DND-41 (cell line): Measurements from ENCODE around the gene ST6GAL2.
A peak's percentile ranks its signal among the peaks of the same experiment; 100 is the strongest.

ENCODE experiments used
- ATAC-seq: fragments of 200-7000 bp; cut with Tn5 transposase; 3 replicates; pipeline ENCODE4 v1.9.1; 2021; ENCODE audit warnings: low read depth; ENCODE audit not compliant: insufficient read depth
- DNase-seq: peaks from one replicate; pipeline ENCODE4 v3.0.0-alpha.2; 2020
- H2AFZ ChIP-seq: 2 replicates; pipeline ENCODE4 v1.6.0; 2012; ENCODE audit warnings: low read depth, low read length
- H3K27ac ChIP-seq: 2 replicates; pipeline ENCODE4 v1.5.1; 2012; ENCODE audit warnings: low read length, inconsistent platforms
- H3K27me3 ChIP-seq: fragments of 200-600 bp; sonication (generic); 2 replicates; pipeline ENCODE4 v1.6.0; 2012; ENCODE audit warnings: low read length, mild to moderate bottlenecking, inconsistent platforms; ENCODE audit not compliant: insufficient read depth, poor library complexity
- H3K36me3 ChIP-seq: 2 replicates; pipeline ENCODE4 v1.5.1; 2012; ENCODE audit warnings: low read length, inconsistent platforms; ENCODE audit not compliant: insufficient read depth
- H3K4me1 ChIP-seq: 2 replicates; pipeline ENCODE4 v1.5.1; 2012; ENCODE audit warnings: mild to moderate bottlenecking, low read length; ENCODE audit not compliant: insufficient read depth
- H3K4me2 ChIP-seq: 2 replicates; pipeline ENCODE4 v1.6.0; 2012; ENCODE audit warnings: mild to moderate bottlenecking, moderate library complexity, low read length, inconsistent platforms; ENCODE audit not compliant: insufficient read depth
- H3K4me3 ChIP-seq, 2 experiments: fragments of 200-600 bp in 1 of 2; shearing (Covaris generic) in 1 of 2; 2 replicates each; pipeline ENCODE4 v1.5.1; 2012 to 2016; ENCODE audit warnings: inconsistent platforms in 2 of 2, low read length in 2 of 2, mild to moderate bottlenecking in 2 of 2, low read depth in 1 of 2, moderate library complexity in 1 of 2
- H3K79me2 ChIP-seq: 2 replicates; pipeline ENCODE4 v1.6.0; 2012; ENCODE audit warnings: low read length, inconsistent platforms; ENCODE audit not compliant: insufficient read depth
- H3K9ac ChIP-seq: 2 replicates; pipeline ENCODE4 v1.6.0; 2012; ENCODE audit warnings: low read depth, mild to moderate bottlenecking, inconsistent platforms, low read length, moderate library complexity
- H3K9me3 ChIP-seq: 2 replicates; pipeline ENCODE4 v1.5.1; 2012; ENCODE audit warnings: low read length, moderate library complexity, mild to moderate bottlenecking, inconsistent platforms; ENCODE audit not compliant: insufficient read depth, severe bottlenecking
- H4K20me1 ChIP-seq: 2 replicates; pipeline ENCODE4 v1.6.0; 2012; ENCODE audit warnings: low read length; ENCODE audit not compliant: insufficient read depth
- EZH2 ChIP-seq: IDR thresholded peaks from 3 replicates; pipeline ENCODE4 v1.6.1; 2012; ENCODE audit warnings: borderline replicate concordance, low read depth, mild to moderate bottlenecking, moderate library complexity, low read length, inconsistent platforms; ENCODE audit not compliant: severe bottlenecking
- TF ChIP-seq, protein P1 (sequence below): IDR thresholded peaks from 2 replicates; pipeline ENCODE4 v1.5.1; 2012; ENCODE audit warnings: borderline replicate concordance, low read length, moderate library complexity, mild to moderate bottlenecking; ENCODE audit not compliant: poor library complexity, severe bottlenecking; ENCODE audit errors: extremely low read depth

The ST6GAL2 gene

DNA sequence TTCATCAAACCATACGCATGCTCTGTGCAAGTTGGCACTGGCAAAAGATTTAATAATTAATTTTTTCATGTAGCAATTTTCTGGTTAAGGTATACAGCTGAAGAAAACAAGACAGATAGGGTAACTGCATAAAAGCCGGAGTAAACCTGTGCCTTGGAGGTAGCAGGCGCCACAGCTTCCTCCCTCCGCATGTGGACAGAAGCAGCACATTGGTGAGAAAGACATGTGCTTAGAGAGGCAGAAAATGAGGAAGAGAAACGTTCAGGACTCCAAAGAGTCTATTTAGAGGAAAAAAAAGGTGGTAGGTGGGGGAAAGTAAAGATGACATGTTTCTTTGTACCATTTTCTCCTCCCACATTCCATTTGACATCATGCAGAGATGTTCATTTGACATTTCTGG lies 9.3 kb downstream of the ST6GAL2 start:
- Histone ChIP-seq H3K4me2 (no peak overlapping the region), H2AFZ (no peak overlapping the region), H3K4me3 (no peak overlapping the region), H4K20me1 (no peaks in the 10 kb centered on the region), H3K9ac (no peak overlapping the region), H3K4me1 (no peaks in the 10 kb centered on the region), H3K36me3 (no peaks in the 10 kb centered on the region), H3K27me3 (peaks cover 2% of the 10 kb centered on the region), H3K79me2 (no peaks in the 10 kb centered on the region), H3K27ac (no peak overlapping the region), H3K9me3 (no peaks in the 10 kb centered on the region)
- ATAC-seq (no peak), DNase-seq (no peak)
- no peak for TF ChIP-seq EZH2
- TF ChIP-seq, protein P1, sequence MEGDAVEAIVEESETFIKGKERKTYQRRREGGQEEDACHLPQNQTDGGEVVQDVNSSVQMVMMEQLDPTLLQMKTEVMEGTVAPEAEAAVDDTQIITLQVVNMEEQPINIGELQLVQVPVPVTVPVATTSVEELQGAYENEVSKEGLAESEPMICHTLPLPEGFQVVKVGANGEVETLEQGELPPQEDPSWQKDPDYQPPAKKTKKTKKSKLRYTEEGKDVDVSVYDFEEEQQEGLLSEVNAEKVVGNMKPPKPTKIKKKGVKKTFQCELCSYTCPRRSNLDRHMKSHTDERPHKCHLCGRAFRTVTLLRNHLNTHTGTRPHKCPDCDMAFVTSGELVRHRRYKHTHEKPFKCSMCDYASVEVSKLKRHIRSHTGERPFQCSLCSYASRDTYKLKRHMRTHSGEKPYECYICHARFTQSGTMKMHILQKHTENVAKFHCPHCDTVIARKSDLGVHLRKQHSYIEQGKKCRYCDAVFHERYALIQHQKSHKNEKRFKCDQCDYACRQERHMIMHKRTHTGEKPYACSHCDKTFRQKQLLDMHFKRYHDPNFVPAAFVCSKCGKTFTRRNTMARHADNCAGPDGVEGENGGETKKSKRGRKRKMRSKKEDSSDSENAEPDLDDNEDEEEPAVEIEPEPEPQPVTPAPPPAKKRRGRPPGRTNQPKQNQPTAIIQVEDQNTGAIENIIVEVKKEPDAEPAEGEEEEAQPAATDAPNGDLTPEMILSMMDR: no peak

DNA sequence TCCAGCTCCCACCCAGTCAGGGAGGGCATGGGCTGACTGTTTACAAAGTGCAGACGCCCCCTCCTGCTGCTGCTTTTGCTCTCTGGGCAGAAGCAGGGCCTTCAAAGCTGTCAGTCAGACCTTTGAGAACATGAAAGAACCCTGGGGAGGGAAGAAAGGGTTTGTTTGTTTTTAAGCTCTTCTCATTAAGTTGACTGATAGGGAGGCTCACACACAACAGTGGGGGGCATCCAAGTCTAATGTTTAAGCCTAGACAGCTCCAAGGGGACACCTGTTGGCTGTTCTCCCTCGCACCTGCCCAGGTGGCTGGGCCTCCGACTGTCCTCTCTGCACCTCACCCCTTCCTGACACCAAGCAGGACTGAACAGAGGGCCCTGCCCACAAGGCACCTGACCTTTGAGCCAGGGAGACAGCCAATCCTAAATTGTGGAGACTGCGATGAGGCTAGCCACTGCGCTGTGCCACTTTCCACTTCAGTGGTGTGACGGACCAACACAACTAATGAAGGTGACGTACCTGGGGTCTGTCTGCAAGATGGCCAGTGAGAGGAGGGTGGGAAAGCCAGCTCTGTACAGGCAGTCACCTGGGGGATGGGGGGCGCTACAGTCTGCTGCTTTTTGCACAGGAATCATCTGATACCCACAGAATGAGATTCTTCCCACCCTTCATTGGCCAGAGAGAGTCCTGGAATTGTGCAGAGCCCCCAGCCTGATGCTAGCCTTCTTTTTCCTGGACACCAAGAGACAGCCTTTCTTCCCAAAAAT lies 16.3 kb downstream of the ST6GAL2 start:
- no peak overlapping the region for H3K27ac ChIP-seq
- H4K20me1 ChIP-seq: no peaks in the 10 kb centered on the region
- H3K4me3 ChIP-seq: no peak overlapping the region
- no peak overlapping the region for H3K4me2 ChIP-seq
- TF ChIP-seq EZH2: no peak
- TF ChIP-seq, protein P1: no peak
- no peaks in the 10 kb centered on the region for H3K79me2 ChIP-seq
- no peaks in the 10 kb centered on the region for H3K36me3 ChIP-seq
- ATAC-seq (no peak), DNase-seq (no peak)
- H3K27me3 ChIP-seq: peaks cover 2% of the 10 kb centered on the region
- no peaks in the 10 kb centered on the region for H3K4me1 ChIP-seq
- no peaks in the 10 kb centered on the region for H3K9me3 ChIP-seq
- no peak overlapping the region for H3K9ac ChIP-seq
- H2AFZ ChIP-seq: no peak overlapping the region

GRCh38 chr2:106868275-106868674 lies 17.7 kb downstream of the ST6GAL2 start:
- no peaks in the 10 kb centered on the region for H3K79me2 ChIP-seq
- no peaks in the 10 kb centered on the region for H3K4me1 ChIP-seq
- ATAC-seq (no peak), DNase-seq (no peak)
- no peak overlapping the region for H3K9ac ChIP-seq
- no peak overlapping the region for H3K4me3 ChIP-seq
- H3K36me3 ChIP-seq: no peaks in the 10 kb centered on the region
- H2AFZ ChIP-seq: no peak overlapping the region
- H3K4me2 ChIP-seq: no peak overlapping the region
- peaks cover 2% of the 10 kb centered on the region for H3K27me3 ChIP-seq
- no peaks in the 10 kb centered on the region for H3K9me3 ChIP-seq
- no peak overlapping the region for H3K27ac ChIP-seq
- H4K20me1 ChIP-seq: no peaks in the 10 kb centered on the region
- no peak for TF ChIP-seq EZH2
- TF ChIP-seq, protein P1: peak; percentile 42
